ENCODE measurements around the gene LMF1. TPM values are rescaled to one million over a fixed set of nuclear protein-coding genes. Genes with fewer than 3 reads are reported as not detected.
"Not testable (repeated sequence)": the region's sequence is repeated elsewhere in the genome, so short reads cannot be mapped to it uniquely, and the experiment has no call there.

Gene LMF1
- total RNA-seq, 2 donors from 2014 or later, result 16.4 to 21.8 TPM

DNA sequence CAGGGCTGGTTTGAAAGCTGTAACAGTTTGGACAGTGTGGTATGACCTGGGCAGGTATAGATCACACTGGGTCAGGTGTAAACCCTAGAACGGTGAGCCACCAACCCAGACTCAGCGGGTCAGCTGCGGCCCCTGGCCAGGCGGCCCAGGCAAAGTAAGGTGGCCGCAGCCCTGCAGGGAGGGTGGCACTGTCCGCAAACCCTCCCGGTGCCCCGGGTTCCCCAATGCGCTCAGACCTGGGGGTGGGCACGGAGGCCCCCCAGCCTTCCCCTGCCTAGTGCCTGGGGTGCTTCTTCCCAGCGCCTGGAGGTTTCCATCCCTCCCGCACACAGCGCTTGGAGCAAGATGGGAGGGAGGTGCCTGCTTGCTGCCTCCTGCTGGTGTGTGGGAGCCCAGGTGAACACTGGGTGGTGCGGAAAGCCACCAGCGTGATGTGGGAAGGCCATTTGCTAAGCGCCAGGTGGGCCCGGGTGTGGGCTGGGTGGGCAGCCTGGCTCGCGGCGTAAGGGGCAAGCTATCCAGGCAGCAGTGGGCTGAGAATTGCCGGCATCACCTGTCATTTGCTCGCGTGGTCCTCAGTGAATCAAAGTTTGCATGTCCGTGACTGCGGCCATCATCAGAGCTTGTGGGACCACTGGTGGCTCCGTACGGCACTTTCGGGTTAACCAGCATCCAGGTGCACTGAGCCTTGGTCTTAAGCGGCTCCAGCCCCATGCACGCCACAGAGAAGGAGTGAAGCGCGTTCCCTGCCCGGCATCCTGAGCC lies 122.9 kb downstream of the LMF1 start:
- intact Hi-C loops (cut with DNase I), result no loop called here
- DNase-seq (ENCODE audit: low spot score), result peak; percentile 64

- intact Hi-C loops (cut with DNase I), result no loop called here
Observed at GRCh38 chr16:847151-847550, 123.6 kb downstream of the LMF1 start.

DNA sequence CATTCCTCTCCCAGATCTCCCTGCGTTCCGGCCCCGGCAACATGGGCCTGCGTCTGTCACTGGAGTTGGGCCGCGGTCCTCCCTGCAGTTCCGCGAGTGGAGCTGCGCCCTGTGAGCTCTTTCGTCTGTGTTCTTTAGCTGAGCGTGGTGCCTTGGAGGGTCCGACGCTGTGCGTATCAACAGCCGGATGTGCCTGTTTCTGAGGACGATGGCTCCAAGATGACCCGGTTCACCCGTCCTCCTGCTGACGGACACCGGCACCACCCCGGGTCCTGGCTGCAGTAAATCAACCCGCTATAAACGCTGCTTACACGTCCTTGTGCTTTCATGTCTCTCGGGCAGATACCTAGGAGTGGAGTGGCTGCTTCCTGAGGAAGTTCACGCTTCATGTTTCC lies 125.4 kb downstream of the LMF1 start:
- no peak for DNase-seq (ENCODE audit: low spot score)
- intact Hi-C loops (cut with DNase I), result no loop called here

More at GRCh38 chr16:847151-847550, 123.6 kb downstream of the LMF1 start:
- peak; percentile 52 for DNase-seq (ENCODE audit: low spot score)

- intact Hi-C loops (cut with DNase I), result no loop called here
- DNase-seq (ENCODE audit: low spot score), result peak; percentile 78
Observed at GRCh38 chr16:844638-845350, 126.0 kb downstream of the LMF1 start.

DNA sequence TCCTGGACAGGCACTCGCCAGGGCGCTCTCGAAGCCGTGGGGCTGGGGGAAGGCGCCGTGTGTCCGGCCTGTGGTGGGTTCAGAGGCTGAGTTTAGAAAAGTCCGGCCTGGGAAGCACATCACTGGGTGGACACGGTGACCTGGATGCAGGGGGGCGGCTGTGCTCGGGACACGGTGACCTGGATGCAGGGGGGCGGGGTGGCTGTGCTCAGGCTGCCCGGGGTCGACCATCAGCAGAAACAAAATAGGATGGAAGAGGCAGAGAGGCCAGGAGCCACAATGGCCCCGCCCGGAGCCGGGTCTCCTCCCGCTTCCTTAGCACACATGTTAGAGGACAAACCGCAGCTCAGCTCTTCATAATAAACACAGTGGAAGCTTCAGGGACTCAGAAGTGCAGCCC lies 127.0 kb downstream of the LMF1 start:
- no peak for DNase-seq (ENCODE audit: low spot score)
- intact Hi-C loops (cut with DNase I), result no loop called here

GRCh38 chr16:842711-843560 lies 127.8 kb downstream of the LMF1 start:
- DNase-seq (ENCODE audit: low spot score), result no peak
- intact Hi-C loops (cut with DNase I), result no loop called here

DNA sequence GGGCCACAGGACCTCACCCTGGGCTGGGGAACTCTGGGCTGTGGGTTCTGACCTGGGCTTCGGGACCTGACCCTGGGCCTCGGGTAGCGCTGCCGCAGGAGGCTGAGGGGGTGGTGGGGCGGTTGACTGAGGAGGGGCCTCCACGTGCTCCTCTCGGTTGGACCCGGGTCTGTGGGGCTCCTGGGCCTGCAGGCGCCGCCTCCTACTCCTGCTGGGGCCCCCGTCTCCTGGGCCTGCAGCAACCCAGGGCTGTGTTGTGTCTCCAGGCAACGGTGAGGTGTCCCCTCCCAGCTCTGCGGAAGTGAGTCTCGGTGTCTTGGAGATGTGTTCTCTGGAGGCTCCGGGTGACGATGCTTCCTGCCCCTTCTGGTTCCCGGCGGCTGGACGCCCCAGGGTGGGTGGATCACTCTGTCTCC lies 128.7 kb downstream of the LMF1 start:
- intact Hi-C loops (cut with DNase I), result no loop called here
- DNase-seq (ENCODE audit: low spot score), result no peak

- DNase-seq (ENCODE audit: low spot score), result peak; percentile 81
- intact Hi-C loops (cut with DNase I), result no loop called here
Observed at GRCh38 chr16:841455-842060, 129.2 kb downstream of the LMF1 start.

DNA sequence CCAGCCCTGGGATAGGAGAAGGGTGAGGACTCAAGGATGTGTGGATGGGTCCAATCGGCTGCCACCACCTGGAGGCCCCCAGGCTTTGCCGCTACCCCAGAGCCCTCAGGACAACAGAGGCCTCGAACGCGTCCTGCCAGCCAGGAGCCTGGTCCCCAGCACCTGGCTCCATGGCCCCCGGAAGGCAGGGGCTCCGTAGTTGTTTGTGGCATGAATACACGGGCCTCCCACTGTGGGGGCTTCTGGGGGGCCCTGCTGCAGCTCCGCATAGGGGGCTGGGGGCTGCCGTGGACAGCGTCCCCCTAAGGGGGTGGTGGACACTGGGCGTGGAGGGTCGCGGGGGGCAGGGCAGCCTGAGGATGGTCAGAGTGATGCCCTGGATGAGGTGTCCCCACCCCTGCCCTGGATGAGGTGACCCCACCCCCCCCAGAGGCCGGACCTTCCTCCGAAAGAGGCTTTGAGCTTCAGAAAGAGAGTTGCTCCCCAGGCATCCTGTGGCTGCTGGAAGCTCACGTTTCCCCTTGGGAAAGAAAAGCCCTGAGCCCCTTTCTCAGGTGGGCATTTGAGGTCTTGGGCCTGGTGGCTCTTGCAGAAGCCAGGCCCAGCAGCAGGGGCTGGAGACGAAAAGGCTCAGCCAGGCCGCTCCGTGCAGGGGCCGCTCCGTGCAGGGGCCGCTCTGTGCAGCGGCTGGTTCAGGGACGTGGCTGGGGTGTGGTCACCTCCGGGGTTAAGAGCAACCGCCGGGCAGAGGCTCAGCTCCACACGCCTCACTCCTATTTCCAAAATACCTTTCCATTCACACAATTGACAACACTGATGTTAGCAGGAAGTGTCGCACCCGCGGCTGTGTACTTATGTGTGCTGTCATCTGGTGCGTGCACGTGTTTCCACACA lies 130.0 kb downstream of the LMF1 start:
- DNase-seq (ENCODE audit: low spot score), result no peak
- intact Hi-C loops (cut with DNase I), result no loop called here

DNA sequence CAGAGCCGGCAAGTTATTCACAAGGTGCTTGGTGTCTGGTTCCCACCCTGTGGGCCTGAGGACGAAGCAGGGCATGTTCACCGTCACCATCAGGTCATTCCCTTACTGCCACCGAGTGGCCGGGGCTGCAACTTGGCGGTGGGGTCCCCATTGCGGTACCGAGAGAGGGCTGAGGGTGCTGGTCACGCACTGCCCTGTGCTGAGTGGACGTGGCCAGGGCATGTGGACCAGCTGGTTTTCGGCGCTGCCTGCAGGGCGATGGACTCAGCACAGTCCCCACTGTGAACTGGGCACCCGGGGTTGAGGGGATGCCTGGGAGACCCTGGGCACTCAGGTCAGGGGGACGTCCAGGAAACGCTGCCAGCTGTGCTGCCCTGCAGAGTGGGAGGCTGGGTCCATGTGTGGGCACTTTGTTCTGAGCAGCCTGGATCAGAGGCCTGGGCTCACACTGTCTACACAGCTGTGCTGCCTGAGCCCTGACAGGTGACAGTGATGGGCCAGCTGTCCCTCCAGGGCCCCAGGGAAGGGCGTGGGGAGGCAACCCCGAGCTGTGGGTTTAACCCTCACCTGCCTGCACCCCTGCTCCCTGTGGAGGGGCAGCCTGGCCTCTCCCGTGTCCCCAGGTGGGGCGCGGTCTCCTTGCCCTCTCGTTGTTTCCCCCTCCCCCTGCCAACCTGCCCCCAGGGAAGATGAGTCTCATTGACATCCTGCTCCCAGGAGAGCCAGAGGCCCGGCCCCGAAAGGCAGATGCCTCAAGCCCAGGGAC lies 131.0 kb downstream of the LMF1 start:
- intact Hi-C loops (cut with DNase I), result no loop called here
- no peak for DNase-seq (ENCODE audit: low spot score)

DNA sequence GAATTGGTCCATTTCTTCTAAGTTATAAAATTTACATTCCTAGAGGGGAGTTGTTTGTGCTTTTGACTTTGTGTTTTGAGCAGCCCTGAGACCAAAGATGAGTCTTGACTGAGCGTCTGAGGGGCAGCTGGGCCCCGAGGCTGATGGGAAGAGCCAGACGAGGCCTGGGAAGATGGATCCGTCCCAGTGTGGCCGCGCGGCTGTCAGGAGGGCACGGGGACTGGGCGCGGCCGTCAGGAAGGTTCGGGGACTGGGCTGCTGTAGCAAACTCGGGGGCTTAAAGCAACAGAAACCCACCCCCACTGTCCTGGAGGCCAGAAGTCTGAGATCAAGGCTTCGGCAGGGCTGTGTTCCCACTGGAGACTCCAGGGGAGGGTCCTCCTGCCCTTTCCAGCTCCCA lies 132.0 kb downstream of the LMF1 start:
- no peak for DNase-seq (ENCODE audit: low spot score)
- intact Hi-C loops (cut with DNase I), result no loop called here

DNA sequence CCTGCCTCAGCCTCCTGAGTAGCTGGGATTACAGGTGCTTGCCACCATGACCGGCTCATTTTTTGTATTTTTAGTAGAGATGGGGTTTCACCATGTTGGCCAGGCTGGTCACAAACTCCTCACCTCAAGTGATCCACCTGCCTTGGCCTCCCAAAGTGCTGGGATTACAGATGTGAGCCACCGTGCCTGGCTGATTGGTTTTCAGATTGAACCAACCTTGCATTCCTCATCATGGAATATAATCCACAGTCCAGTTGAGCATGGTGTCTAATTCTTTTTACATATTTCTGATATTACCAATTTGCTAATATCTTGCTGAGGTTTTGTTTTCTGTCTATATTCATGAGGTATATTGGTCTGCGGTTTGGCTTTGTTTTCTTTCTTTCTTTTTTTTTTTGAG lies 134.0 kb downstream of the LMF1 start:
- DNase-seq (ENCODE audit: low spot score); intact Hi-C loops (cut with DNase I): not testable (repeated sequence)

DNA sequence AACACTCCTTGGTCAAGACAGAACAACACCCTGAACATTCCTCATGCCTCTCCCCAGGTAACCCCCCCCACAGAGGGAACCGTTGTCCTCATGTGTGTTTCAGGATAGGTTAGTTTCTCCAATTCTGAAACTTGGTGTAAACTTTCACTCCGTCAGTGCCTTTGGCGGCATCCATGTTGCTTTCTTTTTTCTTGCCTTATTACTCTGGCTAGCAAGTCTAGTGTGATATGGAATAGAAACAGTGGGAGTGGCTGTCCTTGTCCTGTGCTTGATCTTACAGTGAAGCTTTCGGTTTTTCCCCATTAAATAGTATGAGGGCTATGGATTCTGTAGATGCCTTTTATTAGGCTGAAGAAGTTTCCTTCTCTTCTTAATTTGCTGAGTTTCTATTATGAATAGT lies 134.6 kb downstream of the LMF1 start:
- intact Hi-C loops (cut with DNase I), result no loop called here
- DNase-seq (ENCODE audit: low spot score), result no peak

GRCh38 chr16:835373-835772 lies 135.4 kb downstream of the LMF1 start:
- DNase-seq (ENCODE audit: low spot score), result no peak
- intact Hi-C loops (cut with DNase I), result no loop called here

- intact Hi-C loops (cut with DNase I), result no loop called here
- no peak for DNase-seq (ENCODE audit: low spot score)
Observed at GRCh38 chr16:833411-833810, 137.4 kb downstream of the LMF1 start.

- intact Hi-C loops (cut with DNase I), result no loop called here
- DNase-seq (ENCODE audit: low spot score), result peak; percentile 78
Observed at GRCh38 chr16:832652-833336, 138.0 kb downstream of the LMF1 start.
